Measurements from ENCODE around the gene MYL7.

- TF ChIP-seq CTCF (conservative IDR thresholded peaks at IDR 0.05; ENCODE audit: low read depth, low read length) = no peak
- TF ChIP-seq POLR2A (IDR thresholded peaks at IDR 0.05; ENCODE audit: low read depth, low read length) = no peak
- no peak for TF ChIP-seq ELK1 (IDR thresholded peaks at IDR 0.05; ENCODE audit: borderline replicate concordance, low read depth, low read length)
Measured at GRCh38 chr7:44101966-44102845, 38.9 kb downstream of the MYL7 start.
